ENCODE measurements around the gene EPHB1.

The EPHB1 gene

DNA sequence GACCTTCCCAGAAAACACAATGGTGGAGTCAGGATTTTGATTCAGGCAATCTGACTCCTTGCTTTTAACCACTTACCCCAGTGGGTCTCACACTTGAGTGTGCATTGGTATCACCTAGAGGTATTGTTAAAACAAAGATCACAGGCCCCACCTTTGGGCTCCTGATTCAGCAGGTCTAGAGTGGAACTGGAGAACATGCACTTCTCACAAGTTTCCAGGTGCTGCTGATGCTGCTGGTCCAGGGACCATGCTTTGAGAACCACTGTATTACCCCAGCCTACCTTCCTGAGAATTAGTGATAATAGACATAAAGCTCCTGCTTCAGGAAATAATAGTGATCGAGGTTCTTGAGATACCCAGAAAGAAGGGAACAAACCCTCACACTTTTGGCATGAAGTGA lies 466.9 kb downstream of the EPHB1 start:
- DNase-seq (ENCODE audit: low read depth in 1 of 2, low spot score in 1 of 2): no peak
- Histone ChIP-seq H3K4me3 (replicated peaks; ENCODE audit: insufficient read depth, low read length) (no peak overlapping the region), H3K27me3 (ENCODE audit: insufficient read depth, poor library complexity, severe bottlenecking) (no peaks in the 10 kb centered on the region), H3K27ac (replicated peaks) (no peak overlapping the region)
- TF ChIP-seq CTCF (IDR thresholded peaks at IDR 0.05; ENCODE audit: insufficient read depth, low read length) (no peak), GABPA (IDR thresholded peaks at IDR 0.05; ENCODE audit: low read depth) (no peak), POLR2AphosphoS5 (IDR thresholded peaks at IDR 0.05; ENCODE audit: low read depth) (no peak), SPI1 (IDR thresholded peaks at IDR 0.05; ENCODE audit: borderline replicate concordance, low read depth) (no peak)
- TF ChIP-seq, protein P1, sequence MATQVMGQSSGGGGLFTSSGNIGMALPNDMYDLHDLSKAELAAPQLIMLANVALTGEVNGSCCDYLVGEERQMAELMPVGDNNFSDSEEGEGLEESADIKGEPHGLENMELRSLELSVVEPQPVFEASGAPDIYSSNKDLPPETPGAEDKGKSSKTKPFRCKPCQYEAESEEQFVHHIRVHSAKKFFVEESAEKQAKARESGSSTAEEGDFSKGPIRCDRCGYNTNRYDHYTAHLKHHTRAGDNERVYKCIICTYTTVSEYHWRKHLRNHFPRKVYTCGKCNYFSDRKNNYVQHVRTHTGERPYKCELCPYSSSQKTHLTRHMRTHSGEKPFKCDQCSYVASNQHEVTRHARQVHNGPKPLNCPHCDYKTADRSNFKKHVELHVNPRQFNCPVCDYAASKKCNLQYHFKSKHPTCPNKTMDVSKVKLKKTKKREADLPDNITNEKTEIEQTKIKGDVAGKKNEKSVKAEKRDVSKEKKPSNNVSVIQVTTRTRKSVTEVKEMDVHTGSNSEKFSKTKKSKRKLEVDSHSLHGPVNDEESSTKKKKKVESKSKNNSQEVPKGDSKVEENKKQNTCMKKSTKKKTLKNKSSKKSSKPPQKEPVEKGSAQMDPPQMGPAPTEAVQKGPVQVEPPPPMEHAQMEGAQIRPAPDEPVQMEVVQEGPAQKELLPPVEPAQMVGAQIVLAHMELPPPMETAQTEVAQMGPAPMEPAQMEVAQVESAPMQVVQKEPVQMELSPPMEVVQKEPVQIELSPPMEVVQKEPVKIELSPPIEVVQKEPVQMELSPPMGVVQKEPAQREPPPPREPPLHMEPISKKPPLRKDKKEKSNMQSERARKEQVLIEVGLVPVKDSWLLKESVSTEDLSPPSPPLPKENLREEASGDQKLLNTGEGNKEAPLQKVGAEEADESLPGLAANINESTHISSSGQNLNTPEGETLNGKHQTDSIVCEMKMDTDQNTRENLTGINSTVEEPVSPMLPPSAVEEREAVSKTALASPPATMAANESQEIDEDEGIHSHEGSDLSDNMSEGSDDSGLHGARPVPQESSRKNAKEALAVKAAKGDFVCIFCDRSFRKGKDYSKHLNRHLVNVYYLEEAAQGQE (IDR thresholded peaks at IDR 0.05; ENCODE audit: insufficient replicate concordance, low read depth): no peak

GRCh38 chr3:135262441-135262840 lies 467.4 kb downstream of the EPHB1 start:
- Histone ChIP-seq H3K27me3 (ENCODE audit: insufficient read depth, poor library complexity, severe bottlenecking) (no peaks in the 10 kb centered on the region), H3K27ac (replicated peaks) (no peak overlapping the region), H3K4me3 (replicated peaks; ENCODE audit: insufficient read depth, low read length) (no peak overlapping the region)
- TF ChIP-seq, protein P1 (IDR thresholded peaks at IDR 0.05; ENCODE audit: insufficient replicate concordance, low read depth): no peak
- TF ChIP-seq POLR2AphosphoS5 (IDR thresholded peaks at IDR 0.05; ENCODE audit: low read depth) (no peak), GABPA (IDR thresholded peaks at IDR 0.05; ENCODE audit: low read depth) (no peak), SPI1 (IDR thresholded peaks at IDR 0.05; ENCODE audit: borderline replicate concordance, low read depth) (no peak), CTCF (IDR thresholded peaks at IDR 0.05; ENCODE audit: insufficient read depth, low read length) (no peak)
- no peak for DNase-seq (ENCODE audit: low read depth in 1 of 2, low spot score in 1 of 2)

GRCh38 chr3:135263331-135263730 lies 468.3 kb downstream of the EPHB1 start:
- TF ChIP-seq SPI1 (IDR thresholded peaks at IDR 0.05; ENCODE audit: borderline replicate concordance, low read depth) (no peak), GABPA (IDR thresholded peaks at IDR 0.05; ENCODE audit: low read depth) (no peak), CTCF (IDR thresholded peaks at IDR 0.05; ENCODE audit: insufficient read depth, low read length) (no peak), POLR2AphosphoS5 (IDR thresholded peaks at IDR 0.05; ENCODE audit: low read depth) (no peak)
- TF ChIP-seq, protein P1 (IDR thresholded peaks at IDR 0.05; ENCODE audit: insufficient replicate concordance, low read depth): no peak
- no peak for DNase-seq (ENCODE audit: low read depth in 1 of 2, low spot score in 1 of 2)
- Histone ChIP-seq H3K4me3 (replicated peaks; ENCODE audit: insufficient read depth, low read length) (no peak overlapping the region), H3K27ac (replicated peaks) (no peak overlapping the region), H3K27me3 (ENCODE audit: insufficient read depth, poor library complexity, severe bottlenecking) (no peaks in the 10 kb centered on the region)
